Stomach (tissue), 9 donors: Measurements from ENCODE around the gene HLA-DMB. TPM values are rescaled to one million over a fixed set of nuclear protein-coding genes. Genes with fewer than 3 reads are reported as not detected.

Experiments
- DNase-seq, 2 donors: peaks; one replicate each; pipeline versions ENCODE4 v3.0.0 to v3.0.0-alpha.2; 2013 to 2019
- H3K27ac ChIP-seq, 5 donors: fragments of 200-600 bp in 4 of 5; sonication (generic) in 4 of 5; one replicate each; pipeline ENCODE4 v1.5.1; 2013 to 2019; ENCODE audit warnings: mild to moderate bottlenecking in 1 of 5, moderate library complexity in 1 of 5
- H3K27me3 ChIP-seq, 3 donors: fragments of 200-600 bp; sonication (generic); one replicate each; pipeline ENCODE4 v1.5.1; 2017 to 2019; ENCODE audit warnings: mixed run types in 1 of 3
- H3K36me3 ChIP-seq, 4 donors: fragments of 200-600 bp; sonication (generic); 1 replicate in 3 of 4; 2 replicates in 1 of 4; pipeline ENCODE4 v1.5.1; 2016 to 2019
- H3K4me1 ChIP-seq, 4 donors: fragments of 200-600 bp; sonication (generic); one replicate each; pipeline ENCODE4 v1.5.1; 2016 to 2019
- H3K4me3 ChIP-seq, 4 donors: fragments of 200-600 bp; sonication (generic) in 3 of 4; one replicate each; pipeline ENCODE4 v1.5.1; 2016 to 2019; ENCODE audit warnings: mild to moderate bottlenecking in 1 of 4
- H3K9me3 ChIP-seq, 4 donors: fragments of 200-600 bp; sonication (generic); one replicate each; pipeline ENCODE4 v1.5.1; 2016 to 2019
- CTCF ChIP-seq, 7 experiments: fragments of 450-650 bp in 4 of 7; fragments of 200-600 bp in 3 of 7; sonication (generic) in 3 of 7; IDR thresholded peaks; one replicate each; pipeline ENCODE4 v1.5.1; 2016 to 2019; ENCODE audit warnings: antibody characterized with exemption in 7 of 7, control low read depth in 2 of 7, mild to moderate bottlenecking in 1 of 7
- EP300 ChIP-seq: sonication (generic); formaldehyde crosslinking; IDR thresholded peaks from one replicate; pipeline ENCODE4 v1.6.1; 2017; ENCODE audit warnings: antibody characterized with exemption
- POLR2A ChIP-seq, 4 donors: fragments of 450-650 bp; IDR thresholded peaks; one replicate each; pipeline ENCODE4 v1.6.1; 2016; ENCODE audit warnings: antibody characterized with exemption in 4 of 4, control low read depth in 2 of 4, mild to moderate bottlenecking in 1 of 4, moderate library complexity in 1 of 4
- POLR2AphosphoS5 ChIP-seq, 3 donors: sonication (generic); formaldehyde crosslinking; IDR thresholded peaks; one replicate each; pipeline ENCODE4 v1.6.1; 2016; ENCODE audit warnings: antibody characterized with exemption in 3 of 3
- WGBS, 5 donors: extraction: QIAGEN DNeasy Blood & Tissue Kit in 3 of 5; methylation state at CpG; one replicate each; pipeline versions ENCODE4 v1.1.5 to v1.1.7; 2013 to 2018; 5-methylcytosine and 5-hydroxymethylcytosine counted together
- intact Hi-C: fragments of 100-400 bp; cut with DNase I; formaldehyde crosslinking; loops from one replicate; pipeline ENCODE4 v1.15.1; 2023; ENCODE audit warnings: low total_unique reads
- polyA plus RNA-seq, 3 donors: library from polyadenylated mRNA; stranded (reverse); fragments of 200-250 nt; gene quantifications; one replicate each; pipeline ENCODE4 v1.2.3, GENCODE V29; 2013
- total RNA-seq, 5 donors: library from RNA; depleted of rRNA; stranded (reverse); fragments of >200 nt; gene quantifications; one replicate each; pipeline versions ENCODE4 v1.1.0 to v1.2.3, GENCODE V29; 2014 to 2016
- donor health status: healthy with polysubstance abuse.
- donor health status: Bipolar disorder and iron deficiency.
- donor health status: healthy.

HLA-DMB gene
- total and polyA plus RNA-seq, 8 donors, result 7.6 to 27.1 (median 11.8) TPM; not detected in 1

GRCh38 chr6:32983964-32984621 lies 43.3 kb upstream of the HLA-DMB start:
- Histone ChIP-seq H3K4me3 (no peak overlapping the region), H3K4me1 (peaks cover 37 to 61% (median 56%) of the 10 kb centered on the region in 4 donors), H3K9me3 (no peaks in the 10 kb centered on the region), H3K27me3 (no peaks in the 10 kb centered on the region), H3K36me3 (peaks cover 27 to 33% (median 31%) of the 10 kb centered on the region in 4 donors), H3K27ac (peak overlapping the region; percentile 47 to 76 (median 60))
- no peak for DNase-seq
- intact Hi-C loops, result no loop called here
- TF ChIP-seq CTCF (IDR thresholded peaks at IDR 0.05) (no peak), POLR2A (IDR thresholded peaks at IDR 0.05) (peak in 1 of 4 donors; percentile 48), EP300 (no peak), POLR2AphosphoS5 (IDR thresholded peaks at IDR 0.05) (no peak)
- WGBS, 5 donors, result 21 to 34% (median 25%) methylated on average over 3 of the region's 3 CpGs

- peaks cover 33 to 39% (median 38%) of the 10 kb centered on the region in 4 donors for H3K36me3 ChIP-seq
- peak overlapping the region in 4 of 5 donors; percentile 47 to 76 (median 62) for H3K27ac ChIP-seq
Measured at GRCh38 chr6:32983493-32983848, 42.6 kb upstream of the HLA-DMB start.

GRCh38 chr6:32982702-32983492 lies 42.1 kb upstream of the HLA-DMB start:
- Histone ChIP-seq H3K27ac (peak overlapping the region; percentile 23 to 76 (median 64)), H3K9me3 (no peaks in the 10 kb centered on the region), H3K27me3 (no peaks in the 10 kb centered on the region), H3K36me3 (peaks cover 39 to 45% (median 43%) of the 10 kb centered on the region in 4 donors), H3K4me1 (peaks cover 41 to 73% (median 66%) of the 10 kb centered on the region in 4 donors), H3K4me3 (no peak overlapping the region)
- TF ChIP-seq POLR2AphosphoS5 (IDR thresholded peaks at IDR 0.05), result peak in 2 of 3 donors; percentile 31 to 58
- TF ChIP-seq EP300, result no peak
- WGBS, 5 donors, result 35 to 52% (median 36%) methylated on average over 6 of the region's 6 CpGs
- intact Hi-C loops, result no loop called here
- DNase-seq, result peak; percentile 38 to 48

More at GRCh38 chr6:32983493-32983848, 42.6 kb upstream of the HLA-DMB start:
- H3K4me1 ChIP-seq, result peaks cover 38 to 67% (median 61%) of the 10 kb centered on the region in 4 donors
- H3K9me3 ChIP-seq, result no peaks in the 10 kb centered on the region
- H3K4me3 ChIP-seq, result no peak overlapping the region
- no peaks in the 10 kb centered on the region for H3K27me3 ChIP-seq
- intact Hi-C loops, result no loop called here
- no peak for DNase-seq
- TF ChIP-seq EP300, result no peak
- TF ChIP-seq POLR2A (IDR thresholded peaks at IDR 0.05), result no peak
- no peak for TF ChIP-seq POLR2AphosphoS5 (IDR thresholded peaks at IDR 0.05)
- TF ChIP-seq CTCF (IDR thresholded peaks at IDR 0.05), result no peak
- WGBS, 5 donors, result 28 to 52% (median 38%) methylated on average over 1 of the region's 1 CpG

- TF ChIP-seq CTCF (IDR thresholded peaks at IDR 0.05) (no peak), POLR2AphosphoS5 (IDR thresholded peaks at IDR 0.05) (peak in 1 of 3 donors; percentile 39)
- no peak for DNase-seq
- Histone ChIP-seq H3K27me3 (no peaks in the 10 kb centered on the region), H3K4me1 (peaks cover 48 to 80% (median 73%) of the 10 kb centered on the region in 4 donors), H3K4me3 (no peak overlapping the region), H3K36me3 (peaks cover 46 to 52% (median 50%) of the 10 kb centered on the region in 4 donors), H3K27ac (peak overlapping the region in 4 of 5 donors; percentile 23 to 76 (median 62)), H3K9me3 (no peaks in the 10 kb centered on the region)
- WGBS, 5 donors, result 35 to 56% (median 43%) methylated on average over 8 of the region's 8 CpGs
- intact Hi-C loops, result no loop called here
Measured at GRCh38 chr6:32982084-32982701, 41.4 kb upstream of the HLA-DMB start.
